PC-3 (cell line): ENCODE data around the gene LRRC3. TPM values are rescaled to one million over a fixed set of nuclear protein-coding genes. Genes with fewer than 3 reads are reported as not detected.
"Not testable (repeated sequence)": the region's sequence is repeated elsewhere in the genome, so short reads cannot be mapped to it uniquely, and the experiment has no call there.

Source experiments
- ATAC-seq: fragments of 200-7000 bp; cut with Tn5 transposase; 2 replicates; pipeline ENCODE4 v1.9.1; 2020; ENCODE audit warnings: mild to moderate bottlenecking, moderate library complexity
- BruUV-seq: library from RNA; stranded (reverse); fragments of 400-500 nt; replicated peaks from 2 replicates; lab custom pipeline; 2021; lab: Mats Ljungman, UMichigan
- CTCF ChIA-PET: fragments of 300-600 bp; sonication (Branson Sonifier 250); formaldehyde crosslinking; loops from one replicate; lab custom pipeline; 2022; ENCODE audit warnings: antibody characterized with exemption; lab: Charles Lee
- POLR2A ChIA-PET: fragments of 300-600 bp; sonication (Branson Sonifier 250); formaldehyde crosslinking; loops from one replicate; lab custom pipeline; 2022; ENCODE audit warnings: antibody characterized with exemption; ENCODE audit not compliant: unreplicated experiment; lab: Charles Lee
- DNase-seq: peaks from one replicate; pipeline ENCODE4 v3.0.0-alpha.2; 2015
- H2AFZ ChIP-seq: fragments of 300-600 bp; sonication (generic); 2 replicates; pipeline ENCODE4 v1.6.0; 2016; ENCODE audit warnings: antibody characterized with exemption, low read length
- H3F3A ChIP-seq: fragments of 300-600 bp; sonication (generic); one replicate; pipeline ENCODE4 v1.6.0; 2017; ENCODE audit warnings: antibody characterized with exemption, low read length, control low read depth, mild to moderate bottlenecking; ENCODE audit not compliant: unreplicated experiment
- H3K27ac ChIP-seq: fragments of 300-600 bp; sonication (generic); 2 replicates; pipeline ENCODE4 v1.5.1; 2016; ENCODE audit warnings: mild to moderate bottlenecking, low read length
- H3K27me3 ChIP-seq: fragments of 300-600 bp; sonication (generic); 2 replicates; pipeline ENCODE4 v1.6.1; 2016; ENCODE audit warnings: low read length, mixed read lengths
- H3K36me3 ChIP-seq: fragments of 300-600 bp; sonication (generic); 2 replicates; pipeline ENCODE4 v1.6.1; 2016; ENCODE audit warnings: low read depth, mixed run types, low read length, mixed read lengths
- H3K4me1 ChIP-seq: fragments of 300-600 bp; sonication (generic); 2 replicates; pipeline ENCODE4 v1.5.1; 2016; ENCODE audit warnings: low read length; ENCODE audit not compliant: insufficient read depth
- H3K4me2 ChIP-seq: fragments of 300-600 bp; sonication (generic); 2 replicates; pipeline ENCODE4 v1.6.0; 2016; ENCODE audit warnings: low read length
- H3K4me3 ChIP-seq: fragments of 300-600 bp; sonication (generic); 2 replicates; pipeline ENCODE4 v1.5.1; 2016; ENCODE audit warnings: mild to moderate bottlenecking, low read length, mixed read lengths
- H3K79me2 ChIP-seq: fragments of 300-600 bp; sonication (generic); 2 replicates; pipeline ENCODE4 v1.6.1; 2017; ENCODE audit warnings: low read length, mixed read lengths
- H3K9ac ChIP-seq: fragments of 300-600 bp; sonication (generic); 2 replicates; pipeline ENCODE4 v1.6.0; 2016; ENCODE audit warnings: mild to moderate bottlenecking, low read length
- H3K9me2 ChIP-seq: fragments of 300-600 bp; sonication (generic); replicated peaks from 2 replicates; pipeline ENCODE4 v1.6.1; 2016; ENCODE audit warnings: mixed run types, low read length, mixed read lengths
- H3K9me3 ChIP-seq: fragments of 300-600 bp; sonication (generic); 2 replicates; pipeline ENCODE4 v1.6.1; 2016; ENCODE audit warnings: low read length, mixed read lengths
- H4K20me1 ChIP-seq: fragments of 300-600 bp; sonication (generic); 2 replicates; pipeline ENCODE4 v1.6.1; 2016; ENCODE audit warnings: low read length, mixed read lengths
- CTCF ChIP-seq: fragments of 300-600 bp; sonication (generic); conservative IDR thresholded peaks from 2 replicates; pipeline ENCODE4 v1.5.1; 2017; ENCODE audit warnings: antibody characterized with exemption, low read depth, mild to moderate bottlenecking, low read length
- EZH2 ChIP-seq: fragments of 300-600 bp; sonication (generic); IDR thresholded peaks from one replicate; pipeline ENCODE4 v1.6.1; 2017; ENCODE audit warnings: antibody characterized with exemption, mild to moderate bottlenecking, low read length; ENCODE audit not compliant: unreplicated experiment
- EZH2phosphoT487 ChIP-seq: fragments of 300-600 bp; sonication (generic); IDR thresholded peaks from 2 replicates; pipeline ENCODE4 v1.6.1; 2018; ENCODE audit warnings: mild to moderate bottlenecking, antibody characterized with exemption, low read length, borderline replicate concordance
- intact Hi-C: fragments of 100-400 bp; cut with micrococcal nuclease; formaldehyde crosslinking; loops from 2 replicates; pipeline ENCODE4 v1.9.0; 2023
- total RNA-seq: library from RNA; depleted of rRNA; stranded (reverse); fragments of >200 nt; gene quantifications from 2 replicates; pipeline ENCODE4 v1.2.3, GENCODE V29; 2014

LRRC3 gene
- total RNA-seq, 1 experiment from 2014 or later, result 3.1 TPM

DNA sequence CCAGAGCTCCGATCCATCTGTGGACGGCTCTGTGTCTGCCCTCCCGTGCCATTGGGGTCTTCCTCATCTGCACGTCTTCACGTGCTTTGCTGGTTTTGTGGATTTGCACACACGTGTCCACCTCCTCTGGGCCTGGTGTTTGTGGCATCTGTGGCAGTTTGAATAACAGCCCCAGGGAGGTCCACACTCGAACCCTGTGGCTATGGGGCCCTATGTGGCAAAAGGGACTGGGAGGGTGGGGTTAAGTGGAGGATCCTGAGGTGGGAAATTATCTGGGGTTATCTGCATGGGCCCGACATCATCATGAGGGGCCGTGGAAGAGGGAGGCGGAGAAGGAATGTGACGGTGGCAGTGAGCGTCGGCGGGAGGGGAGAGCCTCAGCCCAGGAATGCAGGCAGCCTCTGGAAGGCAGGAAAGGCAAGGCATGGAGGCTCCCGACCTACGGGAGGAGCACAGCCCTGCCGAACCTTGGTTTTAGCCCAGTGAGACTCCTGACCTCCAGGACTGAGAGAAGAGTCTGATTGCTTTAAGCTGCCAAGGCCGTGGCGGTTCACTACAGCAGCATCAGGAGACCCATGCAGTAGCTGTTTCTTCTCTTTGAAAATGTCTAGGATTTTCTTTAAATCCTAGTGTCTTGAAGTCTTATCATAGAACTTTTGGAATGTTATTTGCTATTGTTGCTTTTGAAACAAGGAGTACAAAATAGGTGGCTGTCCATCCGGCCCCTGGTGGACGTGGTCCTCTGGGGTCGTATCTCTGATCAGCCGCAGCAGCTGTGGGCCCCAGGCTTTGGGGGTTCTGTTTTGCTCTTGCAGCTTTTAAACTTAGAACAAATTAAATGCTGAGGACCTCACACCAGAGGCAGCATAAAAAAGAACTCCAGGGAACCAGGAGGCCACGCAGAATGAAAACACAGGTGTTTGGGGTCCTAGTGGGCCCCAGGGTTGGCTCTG is 40.0 kb upstream of the LRRC3 start:
- ChIA-PET CTCF (no interaction called here), POLR2A (no interaction called here)
- no peak overlapping the region for H3K27ac ChIP-seq
- intact Hi-C loops, result no loop called here
- no peaks in the 10 kb centered on the region for H3K79me2 ChIP-seq
- no peaks in the 10 kb centered on the region for H3K9me3 ChIP-seq
- DNase-seq (no peak), ATAC-seq (no peak)
- no peaks in the 10 kb centered on the region for H3F3A ChIP-seq
- peaks cover 8% of the 10 kb centered on the region; the same call in 1 of the 2 replicates for H3K27me3 ChIP-seq
- H3K9me2 ChIP-seq, result no peaks in the 10 kb centered on the region
- H3K4me1 ChIP-seq, result no peaks in the 10 kb centered on the region
- H3K4me2 ChIP-seq, result no peak overlapping the region
- BruUV-seq, result no TSS peak
- no peak overlapping the region for H3K9ac ChIP-seq
- TF ChIP-seq CTCF (no peak), EZH2 (no peak), EZH2phosphoT487 (no peak)
- H3K36me3 ChIP-seq, result no peaks in the 10 kb centered on the region
- no peak overlapping the region for H3K4me3 ChIP-seq
- H4K20me1 ChIP-seq, result no peaks in the 10 kb centered on the region
- H2AFZ ChIP-seq, result no peak overlapping the region

- H3K27ac ChIP-seq, result no peak overlapping the region
- no TSS peak for BruUV-seq
- no peak for TF ChIP-seq CTCF
- no peak for TF ChIP-seq EZH2phosphoT487
- TF ChIP-seq EZH2, result no peak
- H3K79me2 ChIP-seq, result no peaks in the 10 kb centered on the region
- H3K9ac ChIP-seq, result no peak overlapping the region
- intact Hi-C loops, result no loop called here
- H3K4me3 ChIP-seq, result no peak overlapping the region
- DNase-seq (no peak), ATAC-seq (no peak)
- H3K4me2 ChIP-seq, result no peak overlapping the region
- H4K20me1 ChIP-seq, result no peaks in the 10 kb centered on the region
- no peaks in the 10 kb centered on the region for H3K4me1 ChIP-seq
- CTCF ChIA-PET, result no interaction called here
- H3F3A ChIP-seq, result no peaks in the 10 kb centered on the region
- H3K36me3 ChIP-seq, result no peaks in the 10 kb centered on the region
- no peaks in the 10 kb centered on the region for H3K9me3 ChIP-seq
- peaks cover 8% of the 10 kb centered on the region; the same call in 1 of the 2 replicates for H3K27me3 ChIP-seq
- POLR2A ChIA-PET, result no interaction called here
- no peak overlapping the region for H2AFZ ChIP-seq
- H3K9me2 ChIP-seq, result no peaks in the 10 kb centered on the region
Measured at GRCh38 chr21:44416193-44416592, 39.1 kb upstream of the LRRC3 start.

DNA sequence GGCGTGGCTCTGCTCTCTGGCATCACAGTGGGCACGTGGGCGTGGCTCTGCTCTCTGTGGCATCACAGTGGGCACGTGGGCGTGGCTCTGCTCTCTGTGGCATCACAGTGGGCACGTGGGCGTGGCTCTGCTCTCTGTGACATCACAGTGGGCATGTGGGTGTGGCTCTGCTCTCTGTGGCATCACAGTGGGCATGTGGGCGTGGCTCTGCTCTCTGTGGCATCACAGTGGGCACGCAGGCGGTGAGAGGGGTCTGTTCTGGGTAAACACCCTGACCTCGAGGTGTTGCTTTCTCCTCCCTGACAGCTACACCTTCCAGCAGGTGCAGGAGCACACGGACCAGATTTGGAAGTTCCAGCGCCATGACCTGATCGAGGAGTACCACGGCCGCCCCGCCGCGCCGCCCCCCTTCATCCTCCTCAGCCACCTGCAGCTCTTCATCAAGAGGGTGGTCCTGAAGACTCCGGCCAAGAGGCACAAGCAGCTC is 37.6 kb upstream of the LRRC3 start:
- POLR2A ChIA-PET, CTCF ChIA-PET, H3K9ac ChIP-seq, intact Hi-C loops, H3K4me3 ChIP-seq, H3K4me1 ChIP-seq, H3K27ac ChIP-seq, ATAC-seq, BruUV-seq, H3K9me2 ChIP-seq, H2AFZ ChIP-seq, DNase-seq, H3K79me2 ChIP-seq, H3F3A ChIP-seq, H3K9me3 ChIP-seq, H3K27me3 ChIP-seq, H3K36me3 ChIP-seq, H4K20me1 ChIP-seq, H3K4me2 ChIP-seq: not testable (repeated sequence)
